ENCODE data around the gene SCGB3A2.

- no peak for TF ChIP-seq CSDC2 (CRISPR knock-in tag; IDR thresholded peaks at IDR 0.05)
- TF ChIP-seq TOX (CRISPR knock-in tag; IDR thresholded peaks at IDR 0.05; ENCODE audit: borderline replicate concordance): no peak
- TF ChIP-seq SNAI2 (CRISPR knock-in tag; IDR thresholded peaks at IDR 0.05): no peak
- TF ChIP-seq ZFP3 (CRISPR knock-in tag; IDR thresholded peaks at IDR 0.05): no peak
- no peak for TF ChIP-seq POU6F1 (CRISPR knock-in tag; IDR thresholded peaks at IDR 0.05; ENCODE audit: borderline replicate concordance, low read depth)
- no peak for TF ChIP-seq TCF4 (CRISPR knock-in tag; IDR thresholded peaks at IDR 0.05; ENCODE audit: borderline replicate concordance)
Measured at GRCh38 chr5:147882586-147883313, 4.2 kb downstream of the SCGB3A2 start.
